GM21529 (cell line): ENCODE measurements around the gene ARRDC3.
A peak's percentile ranks its signal among the peaks of the same experiment; 100 is the strongest.
"Not testable (repeated sequence)": the region's sequence is repeated elsewhere in the genome, so short reads cannot be mapped to it uniquely, and the experiment has no call there.

Experiments used
- ATAC-seq: cut with Tn5 transposase; IDR thresholded peaks from one replicate; pipeline ENCODE4 v1.9.1; 2021; ENCODE audit not compliant: unreplicated experiment

ARRDC3 gene

GRCh38 chr5:91361790-91362189, 21.3 kb downstream of the ARRDC3 start:
- no peak for ATAC-seq

DNA sequence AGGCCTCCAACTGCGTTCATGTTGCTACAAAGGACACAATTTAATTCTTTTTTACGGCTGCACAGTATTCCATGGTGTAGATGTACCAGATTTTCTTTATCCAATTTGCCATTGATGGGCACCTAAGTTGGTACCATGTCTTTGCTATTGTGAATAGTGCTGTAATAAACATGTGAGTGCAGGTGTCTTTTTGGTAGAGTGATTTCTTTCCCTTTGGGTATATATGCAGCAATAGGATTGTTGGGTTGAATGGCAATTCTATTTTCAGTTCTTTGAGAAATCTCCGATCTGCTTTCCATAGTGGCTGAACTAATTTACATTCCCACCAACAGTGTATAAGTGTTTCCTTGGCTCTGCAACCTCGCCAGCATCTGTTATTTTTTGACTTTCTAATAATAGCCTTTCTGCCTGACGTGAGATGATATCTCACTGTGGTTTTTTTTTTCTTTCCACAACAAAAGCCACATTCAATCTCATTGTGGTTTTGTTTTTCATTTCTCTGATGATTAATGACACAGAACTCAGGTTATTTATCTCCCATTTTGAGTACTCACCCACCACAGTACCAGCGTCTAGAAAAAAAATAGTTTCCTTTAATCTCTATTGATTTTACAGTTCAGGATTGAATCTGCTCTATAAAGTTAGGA, 21.9 kb downstream of the ARRDC3 start:
- ATAC-seq = peak; percentile 79

- ATAC-seq = no peak
Observed at GRCh38 chr5:91359962-91360609, 23.0 kb downstream of the ARRDC3 start.

GRCh38 chr5:91357806-91358205, 25.3 kb downstream of the ARRDC3 start:
- no peak for ATAC-seq

- ATAC-seq = no peak
Observed at GRCh38 chr5:91357012-91357634, 26.0 kb downstream of the ARRDC3 start.

- peak; percentile 74 for ATAC-seq
Observed at GRCh38 chr5:91354867-91355266, 28.2 kb downstream of the ARRDC3 start.

DNA sequence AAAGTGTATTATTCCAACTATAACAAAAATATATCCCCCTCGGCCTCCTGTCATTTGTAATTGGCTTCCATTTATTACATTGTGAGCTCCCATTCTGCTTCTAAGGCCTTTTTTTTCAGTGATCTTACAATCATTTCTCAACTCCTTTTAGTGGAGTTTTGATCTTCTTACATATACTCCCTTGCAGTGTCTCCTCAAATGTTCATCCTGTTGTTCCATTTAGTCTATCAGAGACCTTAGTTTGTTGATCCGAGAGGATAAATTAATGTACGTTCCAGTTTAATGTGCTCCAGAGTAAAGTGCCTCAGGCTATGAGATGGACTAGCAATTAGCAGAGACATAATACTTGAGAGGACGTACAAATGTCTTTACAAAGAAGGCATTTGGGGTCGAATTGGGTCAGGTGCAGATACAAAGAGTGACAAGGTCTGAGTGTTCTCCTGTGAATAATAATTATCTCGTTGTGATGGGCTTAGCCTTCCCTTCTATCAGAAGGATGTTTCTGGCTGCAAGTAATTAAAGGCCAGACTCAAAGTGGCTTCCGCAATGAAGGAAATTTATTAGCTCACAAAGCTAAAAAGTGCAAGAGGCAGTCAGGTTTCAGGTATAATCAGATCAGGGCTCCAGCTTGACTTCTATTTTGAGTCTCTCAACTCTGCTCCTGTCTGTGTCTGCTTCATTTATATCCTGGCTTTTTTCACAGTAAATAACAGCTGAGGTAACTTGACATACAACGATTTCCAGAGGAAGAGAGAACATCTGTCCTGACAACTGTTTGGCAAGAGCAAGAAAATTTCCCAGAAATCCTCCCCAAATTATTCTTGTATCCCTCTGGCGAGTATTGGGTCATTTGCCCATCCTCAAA, 30.1 kb downstream of the ARRDC3 start:
- no peak for ATAC-seq

DNA sequence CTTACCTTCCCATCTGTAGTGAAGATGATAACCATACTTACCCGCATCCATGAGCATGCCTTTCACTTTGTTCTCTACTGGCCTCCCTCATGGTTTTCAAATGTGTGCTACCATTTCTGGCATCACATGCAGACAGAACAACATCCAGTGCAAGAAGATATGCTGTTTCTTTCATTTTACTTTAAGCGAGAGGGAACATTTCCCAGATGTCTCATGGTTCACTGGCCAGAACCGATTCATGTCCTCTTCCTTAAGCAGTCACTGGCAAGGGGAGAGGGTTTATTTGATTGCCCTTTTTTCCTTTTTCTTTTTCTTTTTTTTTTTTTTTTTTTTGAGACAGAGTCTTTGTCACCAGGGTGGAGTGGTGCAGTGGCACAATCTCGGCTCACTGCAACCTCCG, 37.7 kb downstream of the ARRDC3 start:
- no peak for ATAC-seq

DNA sequence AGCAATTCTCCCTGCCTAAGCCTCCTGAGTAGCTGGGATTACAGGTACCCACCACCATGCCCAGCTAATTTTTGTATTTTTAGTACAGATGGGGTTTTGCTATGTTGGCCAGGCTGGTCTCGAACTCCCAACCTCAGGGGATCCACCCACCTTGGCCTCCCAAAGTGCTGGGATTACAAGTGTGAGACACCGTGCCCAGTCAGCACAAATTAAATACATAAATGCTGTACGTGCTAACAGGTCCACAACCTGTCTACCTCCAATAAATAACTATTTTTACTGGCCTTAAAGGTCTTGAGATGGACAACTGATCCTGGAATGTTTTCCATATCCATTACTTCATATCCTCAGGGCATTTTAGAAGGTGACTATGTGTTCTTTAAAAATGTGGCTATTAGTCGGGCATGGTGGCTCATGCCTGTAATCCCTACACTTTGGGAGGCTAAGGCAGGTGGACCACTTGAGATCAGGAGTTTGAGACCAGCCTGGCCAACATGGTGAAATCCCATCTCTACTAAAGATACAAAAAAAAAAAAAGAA, 38.4 kb downstream of the ARRDC3 start:
- not testable (repeated sequence) for ATAC-seq

DNA sequence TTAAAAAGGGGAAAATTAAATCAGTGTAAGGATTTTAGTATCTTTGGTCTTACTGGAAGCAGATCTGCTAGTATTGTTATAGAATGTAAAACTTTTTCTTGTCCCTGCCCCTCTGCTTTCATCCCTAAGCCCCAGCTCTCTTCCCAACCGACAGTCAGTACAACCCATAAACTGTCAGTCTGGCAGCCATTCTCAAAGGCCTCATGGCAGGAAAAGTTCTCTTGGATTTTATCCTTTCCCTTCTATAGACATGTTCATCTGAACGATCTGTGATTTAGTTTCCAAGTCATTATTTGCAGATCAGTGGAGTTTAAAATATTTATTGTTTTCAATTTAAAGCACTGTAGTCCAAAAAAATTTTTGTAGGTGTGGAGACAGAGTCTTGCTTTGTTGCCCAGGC, 39.2 kb downstream of the ARRDC3 start:
- ATAC-seq = no peak

DNA sequence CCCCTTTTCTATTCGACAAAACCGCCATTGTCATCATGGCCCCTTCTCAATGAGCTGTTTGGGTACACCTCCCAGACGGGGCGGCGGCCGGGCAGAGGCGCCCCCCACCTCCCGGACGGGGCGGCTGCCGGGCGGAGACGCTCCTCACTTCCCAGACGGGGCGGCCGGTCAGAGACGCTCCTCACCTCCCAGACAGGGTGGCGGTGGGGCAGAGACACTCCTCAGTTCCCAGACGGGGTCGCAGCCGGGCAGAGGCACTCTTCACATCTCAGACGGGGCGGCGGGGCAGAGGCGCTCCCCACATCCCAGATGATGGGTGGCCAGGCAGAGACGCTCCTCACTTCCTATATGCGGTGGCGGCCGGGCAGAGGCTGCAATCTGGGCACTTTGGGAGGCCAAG, 40.2 kb downstream of the ARRDC3 start:
- ATAC-seq = not testable (repeated sequence)

DNA sequence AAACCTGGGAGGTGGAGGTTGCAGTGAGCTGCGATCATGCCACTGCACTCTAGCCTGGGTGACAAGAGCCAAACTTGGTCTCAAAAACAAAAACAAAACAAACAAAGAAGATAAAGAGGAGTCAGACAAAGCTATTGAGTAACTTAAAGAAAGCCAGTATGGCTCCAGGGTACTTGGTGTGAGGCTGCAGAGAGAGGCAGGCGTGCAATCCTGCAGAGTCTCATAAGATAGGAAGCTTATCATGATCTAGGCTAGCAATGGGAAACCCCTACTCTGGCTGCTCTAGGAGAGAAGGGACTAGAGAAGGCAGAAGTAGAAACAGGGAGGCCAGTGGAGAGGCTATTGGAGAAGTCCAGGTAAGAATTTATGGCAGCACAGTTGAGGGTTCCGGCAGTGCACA, 42.0 kb downstream of the ARRDC3 start:
- ATAC-seq = no peak

DNA sequence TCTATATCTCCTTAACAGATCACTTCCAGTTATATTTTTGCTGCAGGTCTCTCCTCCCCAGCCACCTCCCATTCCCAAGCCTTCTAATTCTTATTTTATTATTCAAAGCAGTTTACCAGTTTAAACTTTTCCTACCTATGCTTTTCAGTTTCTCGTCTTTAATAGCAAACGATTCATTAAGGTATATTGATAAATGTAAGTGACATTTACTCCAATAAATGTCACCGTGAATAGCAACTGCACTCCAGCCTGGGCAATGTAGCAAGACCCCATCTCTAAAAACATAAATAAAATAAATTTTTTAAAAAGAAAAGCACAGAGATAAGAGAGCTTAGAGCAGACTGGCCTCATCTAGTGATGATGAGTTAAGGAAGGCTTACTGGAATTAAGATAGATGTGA, 42.6 kb downstream of the ARRDC3 start:
- no peak for ATAC-seq

GRCh38 chr5:91339063-91339705, 43.9 kb downstream of the ARRDC3 start:
- no peak for ATAC-seq

- peak; percentile 67 for ATAC-seq
Observed at GRCh38 chr5:91332267-91333045, 50.7 kb downstream of the ARRDC3 start.

- no peak for ATAC-seq
Observed at GRCh38 chr5:91331705-91332104, 51.4 kb downstream of the ARRDC3 start.

DNA sequence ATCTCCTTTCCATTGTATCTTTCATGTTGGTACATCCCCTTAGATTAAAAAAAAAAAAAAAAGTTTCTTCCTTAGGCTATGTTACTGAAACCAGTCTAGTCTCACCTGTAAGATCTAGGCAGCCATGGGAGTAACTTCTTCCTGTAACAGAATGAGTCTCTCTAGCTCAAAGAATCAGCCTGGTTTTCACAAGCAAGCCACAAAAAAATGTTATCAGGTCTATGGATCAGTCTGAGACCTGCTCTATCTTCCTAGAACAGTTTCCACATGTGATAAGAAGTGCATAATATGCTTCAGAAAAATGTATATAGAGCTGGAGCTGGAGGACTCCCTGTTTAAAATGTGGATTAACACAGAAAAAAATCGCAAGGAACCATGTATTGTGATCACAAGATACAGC, 53.8 kb downstream of the ARRDC3 start:
- no peak for ATAC-seq

- no peak for ATAC-seq
Observed at GRCh38 chr5:91328743-91329142, 54.4 kb downstream of the ARRDC3 start.

- not testable (repeated sequence) for ATAC-seq
Observed at GRCh38 chr5:91322981-91323380, 60.1 kb downstream of the ARRDC3 start.

GRCh38 chr5:91319667-91320066, 63.5 kb downstream of the ARRDC3 start:
- ATAC-seq = no peak
